SHP77 treated with DMSO at 0.1 percent for 48 hours (cell line): ENCODE results near the gene PSD.

Experiments used
- DNase-seq: peaks from one replicate; lab custom pipeline; 2025; lab: John Stamatoyannopoulos, UW

Gene PSD

DNA sequence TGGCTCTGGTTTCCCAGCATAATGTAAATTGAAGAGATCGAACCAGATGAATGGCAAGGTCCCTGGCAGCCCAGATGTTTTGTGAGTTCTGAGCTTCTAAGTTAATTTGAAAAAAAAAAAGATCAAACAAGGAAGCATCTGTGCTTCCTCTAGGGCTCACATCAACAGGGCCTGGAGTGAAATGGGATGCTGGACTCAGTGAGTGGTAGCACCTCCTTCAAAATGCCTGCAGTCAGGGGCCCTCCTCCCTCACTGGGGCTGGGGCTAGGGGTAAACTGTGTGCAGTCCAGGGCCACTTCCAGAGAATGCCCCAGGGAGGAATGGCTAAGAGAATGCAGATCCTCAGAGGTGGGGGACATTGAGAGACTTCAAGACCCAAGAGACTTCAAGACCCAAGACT lies 19.8 kb upstream of the PSD start:
- DNase-seq = no peak

DNA sequence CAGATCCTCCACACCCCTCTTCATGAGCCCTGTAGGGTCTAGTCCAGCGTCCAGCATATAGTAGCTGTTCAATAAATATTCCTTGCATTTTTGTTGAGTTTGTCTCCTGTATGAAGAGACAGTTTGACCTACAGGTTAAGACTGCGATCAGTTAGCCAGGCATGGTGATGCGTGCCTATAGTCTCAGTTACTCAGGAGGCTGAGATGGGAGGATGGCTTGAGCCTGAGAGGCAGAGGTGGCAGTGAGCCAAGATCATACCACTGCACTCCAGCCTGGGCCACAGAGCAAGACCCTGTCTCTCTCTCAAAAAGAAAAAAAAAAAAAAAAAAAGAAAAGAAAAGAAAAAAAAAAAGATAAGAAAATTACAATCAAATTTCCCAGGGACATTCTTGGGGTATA lies 18.9 kb upstream of the PSD start:
- DNase-seq = no peak

DNA sequence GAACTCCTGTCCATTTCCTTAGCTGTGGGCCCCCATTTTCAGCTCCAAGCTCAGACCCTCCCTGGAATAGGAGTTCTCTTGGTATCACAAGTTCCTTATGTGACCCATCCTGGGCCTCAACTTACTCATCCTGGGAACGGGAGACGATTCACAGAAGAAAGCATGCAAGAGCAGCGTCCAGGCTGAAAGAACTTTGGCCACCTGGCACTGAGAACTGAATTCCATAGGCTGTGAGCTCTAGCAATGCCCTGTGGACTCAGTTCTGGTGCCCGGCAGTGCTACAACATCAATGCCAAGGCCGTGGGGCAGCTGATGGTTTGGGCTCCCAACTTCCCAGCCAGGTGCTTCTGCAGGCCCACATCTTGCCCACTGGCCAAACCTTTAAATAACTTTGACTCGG lies 17.7 kb upstream of the PSD start:
- no peak for DNase-seq

DNA sequence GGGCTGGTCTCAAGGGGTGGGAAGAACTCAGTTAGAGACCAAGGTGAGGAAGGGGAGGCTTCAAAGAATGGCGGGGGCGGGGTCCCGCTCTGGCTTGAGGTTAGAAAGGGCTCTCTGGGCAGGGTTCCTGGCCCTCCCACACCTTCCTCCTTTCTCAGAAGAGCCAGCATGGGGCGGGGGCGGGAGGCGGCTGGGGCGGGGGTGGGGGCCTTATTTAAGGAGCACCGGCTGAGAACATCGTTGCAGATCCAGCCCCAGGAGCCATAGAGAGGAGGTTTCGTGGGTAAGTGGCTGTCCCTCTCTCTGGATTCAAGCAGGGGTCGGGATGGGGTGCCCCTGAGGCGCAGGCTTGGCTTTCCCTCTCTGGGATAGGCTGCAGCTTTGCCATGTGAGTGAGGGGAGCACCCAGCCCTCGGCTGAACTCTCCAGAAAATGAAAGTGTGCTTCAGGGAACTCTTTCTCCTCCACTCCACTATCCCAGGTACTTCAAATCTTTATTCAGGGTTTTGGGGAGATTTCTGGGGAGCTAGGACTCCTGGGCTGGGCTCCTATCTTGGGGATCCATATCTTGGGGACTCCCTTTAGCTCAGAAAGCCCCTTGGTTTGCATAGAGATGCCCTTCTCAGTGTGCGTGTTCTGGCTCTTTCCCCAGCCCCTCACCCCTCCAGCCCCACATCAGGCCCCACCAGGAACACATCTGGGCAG lies 17.1 kb upstream of the PSD start:
- DNase-seq = no peak

DNA sequence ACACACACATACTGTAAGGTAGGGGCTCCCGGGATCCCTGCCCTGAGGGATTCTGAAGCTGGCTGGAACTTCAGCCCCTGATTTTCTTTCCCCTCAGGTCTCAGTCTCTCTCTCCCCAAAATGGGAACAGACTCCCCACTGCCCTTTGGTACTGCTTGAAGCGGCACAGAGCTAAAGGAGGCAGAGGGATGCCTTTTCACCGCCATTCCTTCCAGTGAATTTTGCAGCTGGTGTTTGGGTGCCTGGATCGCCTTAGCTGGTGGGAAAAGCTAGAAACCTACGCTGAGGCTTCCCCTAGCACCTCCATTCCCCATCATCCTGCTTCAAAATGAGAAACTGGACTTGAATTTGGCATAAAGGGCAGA lies 16.5 kb upstream of the PSD start:
- no peak for DNase-seq

DNA sequence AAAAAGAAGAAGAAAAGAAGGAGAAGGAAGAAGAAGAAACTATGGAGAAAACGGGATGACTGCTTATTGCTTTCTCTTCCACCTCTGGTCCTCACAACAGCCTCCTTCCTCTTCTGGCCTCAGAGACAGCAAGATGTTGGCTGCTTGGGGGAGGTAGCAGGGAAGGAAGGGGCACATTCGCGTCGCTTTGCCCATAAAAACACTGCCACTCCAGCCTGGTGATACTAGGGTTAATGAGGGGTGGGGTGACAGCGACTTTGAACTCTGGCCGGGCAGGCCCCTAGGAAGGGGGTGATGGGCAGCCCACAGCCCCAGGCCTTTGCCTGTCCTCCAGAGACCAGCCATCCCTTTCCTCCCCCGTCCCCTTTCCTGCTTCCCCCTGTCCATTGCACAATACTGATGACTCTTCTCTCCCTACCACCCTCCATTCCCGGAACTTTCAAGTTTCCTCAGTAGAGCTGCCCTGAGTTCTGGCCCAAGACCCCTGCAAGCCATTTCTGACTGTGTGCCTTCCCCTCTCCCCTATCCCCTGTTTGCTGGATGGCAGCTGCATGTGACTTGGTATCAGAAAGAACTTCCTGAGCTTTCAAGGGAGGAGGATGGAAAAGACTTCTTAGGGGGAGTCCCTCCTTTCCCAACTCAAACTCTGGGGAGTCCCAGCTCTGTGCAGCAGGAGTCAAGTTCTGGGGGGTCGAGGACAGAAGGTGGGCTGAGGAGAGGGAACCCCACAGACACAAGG lies 16.0 kb upstream of the PSD start:
- no peak for DNase-seq

DNA sequence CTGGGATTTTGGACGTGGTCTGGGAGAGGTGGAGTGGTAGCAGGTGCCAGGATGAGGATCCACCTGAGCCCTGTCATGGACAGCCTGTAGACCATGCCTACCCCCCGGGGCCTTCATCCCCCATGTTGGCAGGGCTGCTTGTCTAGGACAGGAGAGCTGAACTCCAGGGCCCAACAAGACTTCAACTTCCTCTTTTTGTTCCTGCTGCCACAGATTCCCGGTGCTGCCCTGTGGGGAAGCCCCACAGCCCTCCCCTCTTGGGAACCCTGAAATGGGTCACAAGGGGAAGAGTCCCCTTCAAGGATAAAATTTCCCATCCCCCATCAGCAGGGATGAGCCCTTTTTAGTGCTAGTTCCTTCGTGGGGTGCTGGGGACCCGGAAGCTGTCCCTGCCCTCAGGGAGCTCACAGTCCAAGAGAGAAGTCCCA lies 15.0 kb upstream of the PSD start:
- DNase-seq = no peak

DNA sequence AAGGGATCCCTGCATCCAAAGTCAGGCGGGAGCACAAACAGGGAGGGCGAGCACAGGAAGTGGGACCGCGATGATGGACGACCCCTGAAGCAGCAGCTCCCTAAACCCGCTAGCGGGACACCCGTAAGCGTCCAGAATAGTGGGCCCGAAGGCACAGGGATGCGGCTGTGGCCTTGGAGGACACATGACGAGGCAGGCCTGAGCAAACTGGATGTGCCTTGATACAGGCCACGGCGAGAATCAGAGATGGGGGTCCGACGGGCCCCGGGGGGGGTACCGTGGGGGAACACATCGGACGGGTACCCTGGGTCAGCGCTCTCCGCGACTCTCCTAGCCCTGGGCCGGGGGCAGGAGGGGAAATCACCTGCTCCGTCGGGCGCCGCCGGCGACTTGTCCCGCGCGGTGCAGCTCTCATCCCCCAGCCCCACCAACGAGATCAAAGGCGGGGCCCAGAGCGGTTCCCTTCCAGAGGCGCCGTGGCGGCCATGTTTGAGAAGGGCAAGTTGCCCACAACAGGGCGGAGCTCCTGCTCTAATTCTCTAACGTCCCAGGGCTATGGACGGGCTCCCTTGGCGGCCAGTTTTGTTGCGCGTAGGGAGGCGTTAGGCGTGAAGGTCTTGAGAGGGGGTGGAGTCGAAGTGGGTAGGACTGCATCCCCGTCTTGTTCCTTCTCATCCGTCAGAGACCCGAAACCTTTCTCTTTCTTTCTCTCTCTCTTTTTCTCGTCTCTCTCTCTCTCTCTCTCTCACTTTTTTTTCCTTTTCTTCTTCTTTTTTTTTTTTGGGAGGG lies 13.8 kb upstream of the PSD start, which contains the start of gene CUEDC2:
CUEDC2 (minus strand) TSS at position 413 of the 789 bp plus-strand sequence. CDS start 7,386 bp downstream, outside the sequence.
- DNase-seq = peak; percentile 91

DNA sequence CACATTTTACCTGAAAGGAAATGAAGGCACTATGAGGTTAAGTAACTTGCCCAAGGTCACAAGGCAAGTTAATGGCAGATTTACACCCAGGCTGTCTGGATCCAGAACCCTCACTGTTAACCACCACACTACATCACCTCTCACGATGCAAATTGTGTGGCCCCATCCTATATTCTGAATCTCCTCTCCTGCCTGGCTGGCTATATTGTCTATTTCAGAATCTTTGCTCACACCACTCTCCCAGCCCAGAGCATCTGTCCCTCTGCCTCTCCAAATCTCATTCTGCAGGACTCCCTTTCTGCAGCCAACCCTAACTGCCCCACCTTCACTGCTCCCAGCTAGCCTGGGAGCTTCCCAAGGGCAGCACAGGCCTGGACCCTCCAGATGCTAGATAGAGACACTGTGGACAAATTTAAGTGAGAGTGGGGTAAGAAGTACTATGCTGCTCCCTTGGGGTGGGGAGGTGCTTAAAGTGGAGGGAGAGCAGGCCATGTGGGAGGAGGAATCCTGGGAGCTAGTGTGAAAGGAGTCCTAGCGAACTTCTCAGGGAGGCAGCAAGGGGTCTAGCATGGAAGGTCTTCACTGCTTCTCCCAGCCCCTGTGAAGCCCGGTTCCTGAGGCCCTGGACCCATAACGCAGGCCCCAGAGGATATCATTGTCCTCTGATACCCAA lies 13.0 kb upstream of the PSD start:
- peak; percentile 17 for DNase-seq

DNA sequence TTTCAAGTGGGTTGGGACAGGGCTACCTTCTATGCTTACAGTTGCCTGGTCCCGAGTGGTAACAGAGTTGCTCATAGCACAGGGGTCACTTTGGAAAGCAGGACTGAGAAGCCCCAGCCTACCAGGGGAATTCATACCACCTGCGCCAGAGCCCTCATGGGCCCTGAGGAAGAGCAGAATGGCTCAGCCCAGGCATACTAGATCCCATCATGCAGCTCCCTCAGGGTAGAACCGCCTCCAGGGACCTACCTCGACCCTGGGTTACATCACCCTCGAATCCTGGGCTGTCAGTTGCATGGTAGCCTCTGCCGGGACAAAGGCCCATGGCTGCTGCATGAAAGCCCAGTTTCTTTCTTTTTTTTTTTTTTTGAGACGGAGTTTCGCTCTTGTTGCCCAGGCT lies 10.9 kb upstream of the PSD start:
- no peak for DNase-seq

DNA sequence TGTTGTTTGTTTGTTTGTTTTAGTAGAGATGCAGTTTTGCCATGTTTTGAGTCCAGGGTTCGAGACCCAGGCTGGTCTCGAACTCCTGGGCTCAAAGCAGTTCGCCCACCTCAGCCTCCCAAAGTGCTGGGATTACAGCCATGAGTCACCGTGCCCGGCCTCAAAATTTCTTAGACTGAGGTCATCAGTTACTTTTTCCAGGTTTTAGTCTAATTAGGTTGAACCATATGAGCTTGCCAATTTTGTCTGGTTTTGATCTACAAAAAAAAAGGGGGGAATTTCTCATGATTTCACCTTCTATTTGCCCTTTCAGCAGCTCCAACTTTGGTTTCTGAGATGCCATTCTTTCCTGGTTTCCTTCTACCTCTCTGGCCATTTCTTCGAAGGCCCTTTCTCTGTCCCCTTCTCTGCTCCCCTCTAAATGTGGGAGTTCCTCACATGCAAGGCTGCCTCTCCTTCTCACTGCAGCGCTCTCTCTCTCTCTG lies 8.3 kb upstream of the PSD start:
- no peak for DNase-seq

DNA sequence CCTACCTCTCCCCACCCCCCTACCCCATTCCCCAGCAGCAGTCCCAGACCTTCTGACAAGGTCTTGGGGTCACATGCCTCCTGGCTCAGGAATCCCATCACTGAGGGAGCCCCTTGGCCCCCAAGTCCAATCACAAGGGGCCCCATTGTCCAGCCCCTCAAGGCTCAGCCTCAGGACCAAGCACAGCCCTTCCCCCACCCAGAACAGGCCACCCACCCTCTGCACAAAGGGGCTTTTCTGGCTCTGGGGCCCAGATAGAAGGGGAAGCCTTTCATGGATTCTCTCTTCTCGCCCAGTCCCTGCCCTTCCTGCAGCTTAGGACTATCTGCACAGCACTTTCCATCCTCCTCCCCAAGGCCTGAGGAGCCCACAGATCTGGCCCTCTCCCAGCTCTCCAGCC lies 6.9 kb upstream of the PSD start:
- no peak for DNase-seq

DNA sequence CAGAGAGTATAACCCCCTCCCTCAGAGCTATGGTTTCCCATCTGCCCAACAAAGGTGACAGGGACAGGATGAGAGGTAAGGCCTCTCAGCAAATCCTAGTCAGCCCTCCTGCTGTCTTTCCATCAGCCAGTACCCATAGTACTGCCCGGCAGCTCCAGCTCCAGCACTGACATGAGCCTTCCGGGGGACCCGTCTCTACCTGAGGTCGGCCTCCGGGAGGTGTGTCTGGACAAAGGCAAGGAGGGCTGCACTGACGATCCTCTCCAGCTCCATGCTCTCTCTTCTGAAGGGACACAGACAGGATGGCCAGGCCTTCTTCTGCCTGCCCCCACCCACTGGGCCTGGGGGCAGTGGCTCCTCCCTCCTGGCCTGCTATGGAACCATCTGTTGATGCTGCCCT lies 6.3 kb upstream of the PSD start:
- DNase-seq = no peak

DNA sequence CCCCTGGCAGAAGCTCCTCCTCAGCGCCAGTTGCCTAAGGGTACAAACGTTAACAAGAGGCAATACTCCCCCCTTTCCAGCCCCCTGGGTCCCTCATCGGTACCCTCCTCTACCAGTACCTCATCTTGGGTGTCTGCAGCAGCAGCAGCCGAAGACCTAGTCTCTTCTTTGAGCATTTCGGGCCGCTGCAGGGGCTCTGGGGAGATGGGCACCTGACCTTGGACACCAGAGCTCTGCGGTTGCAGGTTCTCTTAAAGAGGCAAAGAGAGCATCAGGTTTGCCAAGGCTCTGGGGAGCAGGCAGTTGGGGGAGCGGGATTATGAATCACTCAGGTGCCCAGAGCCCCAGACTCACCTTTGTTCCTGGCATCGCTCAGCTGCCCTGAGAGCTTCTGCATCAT lies 5.6 kb upstream of the PSD start:
- no peak for DNase-seq

DNA sequence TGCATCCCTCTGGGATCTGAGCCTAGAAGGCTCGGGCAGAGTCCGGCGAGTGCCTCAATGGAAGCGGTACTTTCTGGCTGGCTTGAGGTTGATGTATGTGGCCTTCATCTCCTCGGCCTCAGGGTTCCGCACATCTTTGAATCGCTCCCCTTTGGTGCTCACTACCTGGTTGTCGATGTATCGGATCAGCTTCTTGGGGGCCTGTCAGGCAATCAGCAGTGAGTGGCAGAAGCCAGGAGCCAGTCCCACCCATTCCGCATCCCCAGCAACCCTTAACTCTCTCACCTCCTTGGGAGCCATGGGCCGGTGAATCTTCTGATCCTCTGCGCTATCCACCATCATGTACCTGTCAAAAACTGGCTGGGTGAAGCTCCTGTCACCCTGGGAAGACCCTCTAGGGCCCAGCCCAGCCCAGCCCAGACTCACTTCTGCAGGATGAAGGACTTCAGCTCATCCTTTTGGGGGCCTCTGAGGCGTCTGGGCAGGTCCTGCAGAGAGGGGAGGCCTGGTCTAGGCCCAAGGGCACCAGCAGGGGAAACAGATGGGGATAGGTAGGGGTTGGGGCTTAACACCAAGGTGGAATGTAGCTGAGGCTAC lies 4.9 kb upstream of the PSD start:
- no peak for DNase-seq

DNA sequence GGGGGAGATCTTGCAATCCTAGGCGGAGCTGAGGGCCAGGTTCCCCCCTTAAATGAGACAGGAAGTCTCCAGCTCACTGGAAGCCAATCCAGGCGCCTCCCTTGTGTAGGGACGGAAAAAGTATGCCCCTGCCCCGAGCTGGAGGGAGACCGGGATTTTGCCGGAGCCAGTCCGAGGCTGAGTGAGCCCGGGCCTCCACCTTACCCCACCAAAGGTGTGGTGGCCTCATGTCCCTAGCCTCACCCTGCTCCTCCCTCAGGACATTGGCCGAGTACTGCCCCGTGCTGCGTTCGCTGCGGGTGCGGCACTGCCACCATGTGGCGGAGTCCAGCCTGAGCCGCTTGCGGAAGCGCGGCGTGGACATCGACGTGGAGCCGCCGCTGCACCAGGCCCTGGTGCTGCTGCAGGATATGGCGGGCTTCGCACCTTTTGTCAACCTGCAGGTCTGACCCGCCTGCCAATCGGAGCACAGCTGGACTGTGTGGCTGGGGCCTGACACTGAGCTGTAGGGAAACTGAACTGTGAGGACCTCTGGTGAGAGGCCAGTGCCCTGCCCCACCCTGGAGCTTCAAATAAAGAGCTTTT lies 4.1 kb upstream of the PSD start:
- DNase-seq = no peak

DNA sequence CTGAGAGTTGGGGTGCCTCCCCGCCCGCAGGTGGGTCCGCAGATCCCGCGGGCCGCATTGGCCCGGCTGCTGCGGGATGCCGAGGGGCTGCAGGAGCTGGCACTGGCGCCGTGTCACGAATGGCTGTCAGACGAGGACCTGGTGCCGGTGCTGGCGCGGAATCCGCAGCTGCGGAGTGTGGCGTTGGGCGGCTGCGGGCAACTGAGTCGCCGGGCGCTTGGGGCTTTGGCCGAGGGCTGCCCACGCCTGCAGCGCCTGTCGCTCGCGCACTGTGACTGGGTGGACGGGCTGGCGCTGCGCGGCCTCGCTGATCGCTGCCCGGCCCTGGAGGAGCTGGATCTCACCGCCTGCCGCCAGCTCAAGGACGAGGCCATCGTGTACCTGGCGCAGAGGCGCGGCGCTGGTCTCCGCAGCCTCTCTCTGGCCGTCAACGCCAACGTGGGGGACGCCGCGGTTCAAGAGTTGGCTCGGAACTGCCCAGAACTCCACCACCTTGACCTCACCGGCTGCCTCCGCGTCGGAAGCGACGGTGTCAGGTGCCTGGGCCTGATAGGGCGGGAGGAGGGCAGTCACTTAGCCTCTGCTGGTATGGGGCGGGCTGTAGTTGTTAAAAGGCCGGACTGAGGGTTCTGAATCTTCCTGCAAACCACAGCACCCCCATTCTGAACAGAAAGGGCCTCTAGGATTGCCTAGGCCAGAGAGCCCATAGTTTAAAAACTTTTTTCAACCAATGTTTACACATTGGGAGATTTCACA lies 3.4 kb upstream of the PSD start:
- no peak for DNase-seq

DNA sequence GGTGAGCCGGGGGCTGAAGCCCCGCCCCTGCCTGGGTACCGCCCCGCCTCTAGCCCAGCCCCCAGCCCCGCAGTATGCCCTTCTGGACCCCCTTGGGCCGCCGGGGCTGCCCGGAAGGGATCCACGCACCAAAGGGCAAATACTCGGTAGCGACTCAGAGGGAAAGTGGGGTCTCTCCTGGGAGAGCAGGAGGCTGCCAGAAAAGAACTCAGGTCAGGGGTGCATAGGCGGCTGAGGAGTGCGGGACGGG lies 2.8 kb upstream of the PSD start:
- DNase-seq = no peak

DNA sequence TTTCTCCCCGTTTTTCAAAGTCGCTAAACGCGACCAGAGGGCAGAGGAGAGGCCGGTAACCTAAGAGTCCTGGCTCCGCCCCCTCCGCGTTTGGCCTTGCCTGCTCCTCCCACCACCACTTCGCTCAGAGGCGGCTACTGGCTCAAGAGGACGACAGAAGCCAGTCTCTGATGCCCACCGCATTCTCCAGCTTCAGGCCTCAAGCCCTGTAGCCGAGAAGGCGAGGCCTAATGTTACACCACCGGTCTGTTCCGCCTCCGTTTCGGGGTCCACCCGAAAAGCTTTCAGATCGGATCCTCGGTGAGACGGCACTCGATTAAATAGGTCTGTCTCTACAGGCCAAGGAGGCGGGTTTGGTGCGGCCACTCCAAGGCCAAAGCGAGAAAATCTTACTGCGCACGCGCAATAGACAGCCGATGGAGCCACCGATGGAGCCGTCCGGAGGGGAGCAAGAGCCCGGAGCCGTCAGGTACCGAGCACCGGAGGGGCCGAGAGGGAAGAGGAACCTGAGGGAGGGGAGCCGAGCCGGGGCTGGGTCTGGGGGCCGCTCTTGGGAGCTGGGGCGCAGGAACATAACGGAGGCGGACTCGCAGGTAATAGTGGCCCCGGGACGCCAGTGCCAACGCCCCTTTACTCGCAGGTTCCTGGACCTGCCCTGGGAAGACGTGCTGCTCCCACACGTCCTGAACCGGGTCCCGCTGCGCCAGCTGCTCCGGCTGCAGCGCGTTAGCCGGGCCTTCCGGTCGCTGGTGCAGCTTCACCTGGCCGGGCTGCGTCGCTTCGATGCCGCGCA lies 2.3 kb upstream of the PSD start, which contains the start of gene FBXL15:
FBXL15 (plus strand) TSS at position 123 of the 793 bp plus-strand sequence; CDS start at position 417, 294 bp downstream.
- DNase-seq = peak; percentile 93

DNA sequence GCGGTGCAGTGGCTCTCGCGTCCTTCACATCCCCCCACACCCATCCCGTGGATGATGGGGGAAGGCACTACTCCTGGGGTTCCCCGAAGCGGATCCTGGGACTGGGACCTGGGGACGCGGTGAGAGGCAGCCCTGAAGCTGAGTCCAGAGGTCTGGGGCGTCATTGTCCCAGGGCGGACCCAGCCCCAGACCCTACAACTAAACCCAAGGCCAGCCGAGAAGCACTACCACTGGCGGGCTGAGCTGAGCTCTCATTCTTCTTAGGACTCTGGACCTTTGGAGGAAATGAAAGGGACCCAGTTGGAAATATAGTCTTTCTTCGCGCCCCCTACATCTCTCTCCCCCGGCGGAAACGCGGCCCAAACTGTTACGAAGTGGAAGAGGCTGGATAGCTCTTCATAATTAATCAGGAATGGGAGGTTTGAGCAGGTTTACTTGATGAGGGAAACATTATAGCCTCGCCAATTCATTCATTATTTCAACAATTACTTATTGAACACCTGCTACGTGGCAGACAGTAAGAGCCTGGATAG lies 1.7 kb upstream of the PSD start:
- DNase-seq = no peak
